DOHH2 (cell line): ENCODE measurements around the gene CHD6.

Source experiments
- H3F3A ChIP-seq: fragments of 200-600 bp; sonication (generic), shearing (Covaris generic); 2 replicates; pipeline ENCODE4 v1.6.0; 2016; ENCODE audit warnings: antibody characterized with exemption, mild to moderate bottlenecking; ENCODE audit not compliant: control insufficient read depth, insufficient read depth
- H3K27ac ChIP-seq: fragments of 200-600 bp; sonication (generic); 2 replicates; pipeline ENCODE4 v1.5.1; 2014; ENCODE audit warnings: low read depth, mild to moderate bottlenecking, low read length, moderate library complexity
- H3K27me3 ChIP-seq: fragments of 200-600 bp; sonication (generic); 2 replicates; pipeline ENCODE4 v1.6.1; 2014; ENCODE audit warnings: mild to moderate bottlenecking, low read length, mixed read lengths; ENCODE audit not compliant: control insufficient read depth
- H3K36me3 ChIP-seq: fragments of 200-600 bp; sonication (generic); 2 replicates; pipeline ENCODE4 v1.6.1; 2014; ENCODE audit warnings: mild to moderate bottlenecking, low read length, moderate library complexity, mixed read lengths; ENCODE audit not compliant: control insufficient read depth
- H3K4me1 ChIP-seq: fragments of 200-600 bp; sonication (generic); 2 replicates; pipeline ENCODE4 v1.6.1; 2014; ENCODE audit warnings: mild to moderate bottlenecking, low read length, mixed read lengths; ENCODE audit not compliant: control insufficient read depth
- H3K4me2 ChIP-seq: fragments of 200-600 bp; sonication (generic); 2 replicates; pipeline ENCODE4 v1.6.0; 2014; ENCODE audit warnings: mild to moderate bottlenecking, low read length, moderate library complexity
- H3K4me3 ChIP-seq: fragments of 200-600 bp; sonication (generic); 2 replicates; pipeline ENCODE4 v1.5.1; 2014; ENCODE audit warnings: mild to moderate bottlenecking, low read length, mixed read lengths
- H3K79me2 ChIP-seq: fragments of 200-600 bp; sonication (generic); 2 replicates; pipeline ENCODE4 v1.6.1; 2014; ENCODE audit warnings: mild to moderate bottlenecking, low read length, mixed read lengths; ENCODE audit not compliant: control insufficient read depth
- H3K9me2 ChIP-seq: fragments of 200-600 bp; sonication (generic); replicated peaks from 2 replicates; pipeline ENCODE4 v1.6.1; 2014; ENCODE audit warnings: mild to moderate bottlenecking, low read length, mixed read lengths; ENCODE audit not compliant: control insufficient read depth
- H3K9me3 ChIP-seq: fragments of 200-600 bp; sonication (generic); 2 replicates; pipeline ENCODE4 v1.6.1; 2014; ENCODE audit warnings: antibody characterized with exemption, low read length, mixed read lengths; ENCODE audit not compliant: control insufficient read depth, insufficient read depth
- H4K20me1 ChIP-seq: fragments of 200-600 bp; sonication (generic); 2 replicates; pipeline ENCODE4 v1.6.0; 2014; ENCODE audit warnings: low read depth, mild to moderate bottlenecking, antibody characterized with exemption, low read length, moderate library complexity; ENCODE audit not compliant: control insufficient read depth, insufficient read depth
- CTCF ChIP-seq: fragments of 200-600 bp; sonication (generic); IDR thresholded peaks from one replicate; pipeline ENCODE4 v1.5.1; 2014; ENCODE audit warnings: antibody characterized with exemption, mild to moderate bottlenecking, low read depth, low read length; ENCODE audit not compliant: poor library complexity, severe bottlenecking
- EZH2phosphoT487 ChIP-seq: fragments of 200-600 bp; sonication (generic); IDR thresholded peaks from 2 replicates; pipeline ENCODE4 v1.6.1; 2017; ENCODE audit warnings: borderline replicate concordance, mild to moderate bottlenecking, antibody characterized with exemption, low read length, moderate library complexity, mixed read lengths

CHD6 gene

GRCh38 chr20:41607791-41608190, 10.4 kb downstream of the CHD6 start:
- no peak overlapping the region for H3K27ac ChIP-seq
- H3K4me3 ChIP-seq = no peak overlapping the region
- H3F3A ChIP-seq = no peaks in the 10 kb centered on the region
- peaks cover 93% of the 10 kb centered on the region for H3K79me2 ChIP-seq
- no peaks in the 10 kb centered on the region for H3K9me2 ChIP-seq
- TF ChIP-seq EZH2phosphoT487 = no peak
- no peak for TF ChIP-seq CTCF
- no peaks in the 10 kb centered on the region for H3K4me1 ChIP-seq
- H3K4me2 ChIP-seq = no peak overlapping the region
- no peaks in the 10 kb centered on the region for H3K27me3 ChIP-seq
- no peaks in the 10 kb centered on the region for H3K36me3 ChIP-seq
- no peaks in the 10 kb centered on the region for H3K9me3 ChIP-seq
- no peaks in the 10 kb centered on the region; the same call in 1 of the 2 replicates for H4K20me1 ChIP-seq

- Histone ChIP-seq H3K27ac (no peak overlapping the region), H3K4me1 (no peaks in the 10 kb centered on the region), H3K36me3 (0 out of 2 replicates have a peak, but pooled peaks cover 4% of the 10 kb centered on the region), H3K9me2 (no peaks in the 10 kb centered on the region), H3K27me3 (no peaks in the 10 kb centered on the region), H3K4me3 (no peak overlapping the region), H4K20me1 (no peaks in the 10 kb centered on the region; the same call in 1 of the 2 replicates), H3K9me3 (peaks cover 34% of the 10 kb centered on the region), H3K79me2 (peaks cover 98% of the 10 kb centered on the region), H3K4me2 (no peak overlapping the region), H3F3A (no peaks in the 10 kb centered on the region)
- TF ChIP-seq EZH2phosphoT487 (no peak), CTCF (no peak)
Observed at GRCh38 chr20:41604002-41604401, 14.2 kb downstream of the CHD6 start.

DNA sequence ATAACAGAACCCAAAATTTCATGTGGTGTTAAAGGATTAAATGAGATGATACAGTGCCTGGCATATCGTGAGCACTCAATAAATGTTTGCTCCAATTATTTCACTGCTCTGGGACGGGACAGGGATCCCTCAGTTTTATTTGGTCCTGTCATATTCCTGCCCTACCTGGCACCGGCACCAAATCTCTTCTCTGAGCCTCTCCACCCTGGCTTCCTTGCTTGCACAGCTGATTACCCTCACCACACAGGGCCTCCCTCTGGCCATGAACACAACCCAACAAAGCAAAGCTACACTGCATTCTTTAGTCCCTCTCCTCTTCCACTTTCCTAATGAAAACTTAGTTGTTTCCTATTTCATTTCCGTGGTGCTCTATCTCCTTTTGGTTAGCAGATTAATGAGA, 16.4 kb downstream of the CHD6 start:
- Histone ChIP-seq H3F3A (no peaks in the 10 kb centered on the region), H3K9me3 (peaks cover 50% of the 10 kb centered on the region), H3K36me3 (0 out of 2 replicates have a peak, but pooled peaks cover 4% of the 10 kb centered on the region), H3K4me2 (no peak overlapping the region), H3K9me2 (no peaks in the 10 kb centered on the region), H4K20me1 (no peaks in the 10 kb centered on the region), H3K4me3 (no peak overlapping the region), H3K4me1 (no peaks in the 10 kb centered on the region), H3K27ac (no peak overlapping the region), H3K27me3 (no peaks in the 10 kb centered on the region), H3K79me2 (peaks cover 97% of the 10 kb centered on the region)
- TF ChIP-seq EZH2phosphoT487 = no peak

DNA sequence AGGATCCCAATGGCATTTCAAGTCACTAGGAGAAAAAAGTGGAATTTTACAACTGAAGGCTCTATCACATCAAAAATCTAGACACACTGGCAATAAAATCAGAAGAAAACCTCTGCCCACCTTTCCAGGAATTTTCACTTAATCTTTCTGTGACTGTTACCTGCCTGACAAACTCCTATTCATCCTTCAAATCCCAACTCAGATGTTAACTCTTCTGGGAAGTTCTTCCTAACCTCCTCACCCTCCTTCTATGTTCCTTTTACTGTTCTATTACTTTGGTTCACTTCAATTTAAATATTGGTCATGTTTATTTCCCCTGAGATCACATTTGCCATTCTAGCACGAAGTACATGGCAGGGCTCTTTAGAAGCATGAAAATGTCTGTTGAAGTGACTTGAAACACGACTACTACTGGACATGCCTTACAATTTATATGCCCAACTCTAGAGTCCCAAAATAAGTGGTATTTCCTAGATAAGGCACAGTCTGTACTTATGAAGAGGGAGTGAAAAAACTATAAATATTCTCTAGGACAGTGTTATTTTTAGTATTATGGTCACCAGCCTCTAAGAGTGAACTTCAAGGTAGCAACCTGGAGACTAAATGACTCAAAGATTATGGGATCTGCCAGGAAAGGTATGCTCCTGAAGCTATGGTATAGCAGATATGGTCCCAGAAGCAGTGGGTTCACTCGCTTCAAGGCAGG, 17.1 kb downstream of the CHD6 start:
- H3F3A ChIP-seq = no peaks in the 10 kb centered on the region
- H3K36me3 ChIP-seq = 0 out of 2 replicates have a peak, but pooled peaks cover 4% of the 10 kb centered on the region
- H3K4me1 ChIP-seq = no peaks in the 10 kb centered on the region
- no peaks in the 10 kb centered on the region for H3K9me2 ChIP-seq
- no peak for TF ChIP-seq EZH2phosphoT487
- TF ChIP-seq CTCF = no peak
- H3K79me2 ChIP-seq = peaks cover 99% of the 10 kb centered on the region
- H3K4me3 ChIP-seq = no peak overlapping the region
- peaks cover 50% of the 10 kb centered on the region for H3K9me3 ChIP-seq
- H3K27me3 ChIP-seq = no peaks in the 10 kb centered on the region
- H3K27ac ChIP-seq = no peak overlapping the region
- H4K20me1 ChIP-seq = no peaks in the 10 kb centered on the region
- H3K4me2 ChIP-seq = no peak overlapping the region
